ENCODE results near the gene CYP21A2. TPM values are rescaled to one million over a fixed set of nuclear protein-coding genes. Genes with fewer than 3 reads are reported as not detected.
"Not testable (repeated sequence)": the region's sequence is repeated elsewhere in the genome, so short reads cannot be mapped to it uniquely, and the experiment has no call there.

The CYP21A2 gene
- total RNA-seq, 1 donor from 2014 or later = not detected

DNA sequence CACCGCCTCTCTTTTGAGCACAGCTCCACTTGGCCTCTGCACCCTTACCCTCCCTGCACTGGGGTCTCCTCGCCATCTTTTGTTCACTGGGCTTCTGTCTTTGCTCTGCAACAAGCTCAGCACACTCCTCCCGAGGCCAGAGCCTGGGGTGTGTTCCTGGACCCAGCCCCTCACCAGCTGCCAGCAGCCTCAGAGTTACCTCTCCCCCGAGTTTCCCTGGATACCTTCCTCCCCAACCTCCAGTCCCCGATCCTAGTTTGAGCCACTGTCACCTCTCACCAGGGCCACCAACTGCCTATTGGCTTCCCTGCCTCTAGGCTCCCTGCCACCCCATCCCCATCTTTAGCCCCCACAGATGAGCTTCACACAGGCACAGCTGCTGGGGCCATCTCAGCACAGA is 12.3 kb downstream of the CYP21A2 start:
- intact Hi-C loops (cut with micrococcal nuclease) = no loop called here
- Mint-ChIP-seq H3K9me3 (no peaks in the 10 kb centered on the region), H3K27me3 (peaks cover 10% of the 10 kb centered on the region), H3K36me3 (ENCODE audit: low read depth) (no peaks in the 10 kb centered on the region), H3K27ac (no peak overlapping the region), H3K4me3 (no peak overlapping the region), H3K4me1 (peaks cover 4% of the 10 kb centered on the region)
- ChIA-PET POLR2A (no interaction called here), CTCF (interaction anchor here (1.3 kb wide), 1 partner anchor 736 kb away, joined by 3 read pairs; no protein-coding TSS in a partner anchor)
- DNase-seq (no peak), ATAC-seq (ENCODE audit: low read depth) (no peak)
- TF ChIP-seq, protein P1, sequence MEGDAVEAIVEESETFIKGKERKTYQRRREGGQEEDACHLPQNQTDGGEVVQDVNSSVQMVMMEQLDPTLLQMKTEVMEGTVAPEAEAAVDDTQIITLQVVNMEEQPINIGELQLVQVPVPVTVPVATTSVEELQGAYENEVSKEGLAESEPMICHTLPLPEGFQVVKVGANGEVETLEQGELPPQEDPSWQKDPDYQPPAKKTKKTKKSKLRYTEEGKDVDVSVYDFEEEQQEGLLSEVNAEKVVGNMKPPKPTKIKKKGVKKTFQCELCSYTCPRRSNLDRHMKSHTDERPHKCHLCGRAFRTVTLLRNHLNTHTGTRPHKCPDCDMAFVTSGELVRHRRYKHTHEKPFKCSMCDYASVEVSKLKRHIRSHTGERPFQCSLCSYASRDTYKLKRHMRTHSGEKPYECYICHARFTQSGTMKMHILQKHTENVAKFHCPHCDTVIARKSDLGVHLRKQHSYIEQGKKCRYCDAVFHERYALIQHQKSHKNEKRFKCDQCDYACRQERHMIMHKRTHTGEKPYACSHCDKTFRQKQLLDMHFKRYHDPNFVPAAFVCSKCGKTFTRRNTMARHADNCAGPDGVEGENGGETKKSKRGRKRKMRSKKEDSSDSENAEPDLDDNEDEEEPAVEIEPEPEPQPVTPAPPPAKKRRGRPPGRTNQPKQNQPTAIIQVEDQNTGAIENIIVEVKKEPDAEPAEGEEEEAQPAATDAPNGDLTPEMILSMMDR (IDR thresholded peaks at IDR 0.05) = no peak

- ATAC-seq (ENCODE audit: low read depth); H3K27ac Mint-ChIP-seq; POLR2A ChIA-PET; H3K4me1 Mint-ChIP-seq; H3K4me3 Mint-ChIP-seq; CTCF ChIA-PET; H3K9me3 Mint-ChIP-seq; intact Hi-C loops (cut with micrococcal nuclease); DNase-seq; H3K36me3 Mint-ChIP-seq (ENCODE audit: low read depth): not testable (repeated sequence)
- H3K27me3 Mint-ChIP-seq = peaks cover 16% of the 10 kb centered on the region
Observed at GRCh38 chr6:32052626-32053025, 14.4 kb downstream of the CYP21A2 start.

DNA sequence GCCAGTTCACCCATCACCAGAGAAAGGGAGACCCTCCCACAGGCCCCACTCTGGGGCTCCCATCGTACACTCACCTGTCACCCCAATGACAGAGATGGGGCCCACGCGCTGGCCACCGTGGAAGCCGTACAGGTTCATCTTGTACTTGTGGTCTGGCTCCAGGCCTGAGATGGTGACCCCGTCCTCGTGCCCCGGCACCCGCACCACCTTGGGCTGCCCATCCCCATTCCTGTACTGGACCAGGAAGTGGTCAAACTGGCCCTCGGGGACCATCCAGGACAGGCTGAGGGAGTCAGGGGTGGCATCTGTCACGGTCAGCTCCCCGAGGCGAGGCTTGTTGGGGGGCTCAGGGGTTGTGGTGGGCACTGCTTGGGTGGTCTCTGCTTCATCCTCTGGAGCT is 15.1 kb downstream of the CYP21A2 start:
- CTCF ChIA-PET; H3K36me3 Mint-ChIP-seq (ENCODE audit: low read depth); intact Hi-C loops (cut with micrococcal nuclease); H3K9me3 Mint-ChIP-seq; H3K4me1 Mint-ChIP-seq; H3K27ac Mint-ChIP-seq; H3K4me3 Mint-ChIP-seq; ATAC-seq (ENCODE audit: low read depth); DNase-seq; POLR2A ChIA-PET: not testable (repeated sequence)
- H3K27me3 Mint-ChIP-seq = peaks cover 17% of the 10 kb centered on the region

GRCh38 chr6:32055756-32056155 is 17.5 kb downstream of the CYP21A2 start:
- POLR2A ChIA-PET; DNase-seq; H3K9me3 Mint-ChIP-seq; CTCF ChIA-PET; H3K4me3 Mint-ChIP-seq; ATAC-seq (ENCODE audit: low read depth); H3K27ac Mint-ChIP-seq; H3K36me3 Mint-ChIP-seq (ENCODE audit: low read depth); H3K4me1 Mint-ChIP-seq; intact Hi-C loops (cut with micrococcal nuclease): not testable (repeated sequence)
- H3K27me3 Mint-ChIP-seq = peaks cover 21% of the 10 kb centered on the region

GRCh38 chr6:32056254-32056653 is 18.0 kb downstream of the CYP21A2 start:
- Mint-ChIP-seq H3K27me3 (peaks cover 19% of the 10 kb centered on the region), H3K9me3 (no peaks in the 10 kb centered on the region), H3K27ac (no peak overlapping the region), H3K4me3 (no peak overlapping the region), H3K36me3 (ENCODE audit: low read depth) (no peaks in the 10 kb centered on the region), H3K4me1 (no peaks in the 10 kb centered on the region)
- CTCF ChIA-PET = no interaction called here
- intact Hi-C loops (cut with micrococcal nuclease) = no loop called here
- DNase-seq = no peak
- no peak for ATAC-seq (ENCODE audit: low read depth)
- TF ChIP-seq, protein P1 (IDR thresholded peaks at IDR 0.05) = no peak
- POLR2A ChIA-PET = no interaction called here

DNA sequence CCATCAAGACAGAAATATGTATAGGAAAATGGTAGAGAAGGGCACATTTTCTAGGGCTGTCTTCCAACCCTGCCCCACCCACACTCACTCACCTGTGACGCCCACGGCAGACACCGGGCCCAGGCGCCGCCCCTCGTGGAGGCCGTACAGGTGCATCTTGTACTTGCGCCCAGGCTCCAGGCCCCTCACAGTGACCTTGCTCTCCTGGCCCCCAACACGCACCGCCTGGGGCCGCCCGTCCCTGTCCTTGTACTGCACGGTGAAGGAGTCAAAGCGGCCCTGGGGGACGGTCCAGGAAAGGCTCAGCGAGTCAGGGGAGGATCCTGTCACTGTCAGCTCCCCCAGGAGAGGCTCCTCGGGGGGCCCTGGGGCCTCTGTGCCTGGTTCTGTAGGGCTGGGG is 19.8 kb downstream of the CYP21A2 start:
- DNase-seq (no peak), ATAC-seq (ENCODE audit: low read depth) (no peak)
- Mint-ChIP-seq H3K4me3 (no peak overlapping the region), H3K27me3 (peaks cover 18% of the 10 kb centered on the region), H3K4me1 (no peaks in the 10 kb centered on the region), H3K36me3 (ENCODE audit: low read depth) (no peaks in the 10 kb centered on the region), H3K27ac (no peak overlapping the region), H3K9me3 (no peaks in the 10 kb centered on the region)
- CTCF ChIA-PET = no interaction called here
- TF ChIP-seq, protein P1 (IDR thresholded peaks at IDR 0.05) = no peak
- POLR2A ChIA-PET = no interaction called here
- intact Hi-C loops (cut with micrococcal nuclease) = no loop called here

DNA sequence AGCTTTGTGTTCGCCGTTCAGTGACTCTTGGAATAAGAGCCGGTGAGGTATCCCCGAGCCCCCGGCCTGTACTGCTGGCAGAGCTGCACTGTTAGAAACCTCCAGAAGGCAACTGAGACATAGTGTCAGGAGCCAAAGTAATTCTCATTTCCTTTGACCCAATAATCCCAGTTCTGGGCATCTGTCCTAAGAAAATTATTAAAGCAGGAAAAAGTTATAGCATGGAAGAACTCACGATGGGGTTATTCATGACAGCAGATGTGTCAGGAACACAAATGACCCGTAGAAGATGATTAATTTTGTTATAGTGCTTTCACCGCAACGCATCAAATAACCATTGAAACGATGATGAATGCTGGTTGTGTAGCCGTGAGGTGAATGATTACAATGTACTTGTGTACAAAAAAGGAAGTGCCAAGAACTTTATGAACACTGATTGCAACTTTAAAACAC is 20.3 kb downstream of the CYP21A2 start:
- ChIA-PET CTCF (no interaction called here), POLR2A (no interaction called here)
- H3K27me3 Mint-ChIP-seq = peaks cover 17% of the 10 kb centered on the region
- no peaks in the 10 kb centered on the region for H3K9me3 Mint-ChIP-seq
- no peak overlapping the region for H3K4me3 Mint-ChIP-seq
- TF ChIP-seq, protein P1 (IDR thresholded peaks at IDR 0.05) = no peak
- no peaks in the 10 kb centered on the region for H3K36me3 Mint-ChIP-seq (ENCODE audit: low read depth)
- no peaks in the 10 kb centered on the region for H3K4me1 Mint-ChIP-seq
- no peak overlapping the region for H3K27ac Mint-ChIP-seq
- intact Hi-C loops (cut with micrococcal nuclease) = no loop called here
- ATAC-seq (ENCODE audit: low read depth) (no peak), DNase-seq (no peak)
